Measurements from ENCODE around the gene DYNLL2.
"Not testable (repeated sequence)": the region's sequence is repeated elsewhere in the genome, so short reads cannot be mapped to it uniquely, and the experiment has no call there.

Gene DYNLL2

DNA sequence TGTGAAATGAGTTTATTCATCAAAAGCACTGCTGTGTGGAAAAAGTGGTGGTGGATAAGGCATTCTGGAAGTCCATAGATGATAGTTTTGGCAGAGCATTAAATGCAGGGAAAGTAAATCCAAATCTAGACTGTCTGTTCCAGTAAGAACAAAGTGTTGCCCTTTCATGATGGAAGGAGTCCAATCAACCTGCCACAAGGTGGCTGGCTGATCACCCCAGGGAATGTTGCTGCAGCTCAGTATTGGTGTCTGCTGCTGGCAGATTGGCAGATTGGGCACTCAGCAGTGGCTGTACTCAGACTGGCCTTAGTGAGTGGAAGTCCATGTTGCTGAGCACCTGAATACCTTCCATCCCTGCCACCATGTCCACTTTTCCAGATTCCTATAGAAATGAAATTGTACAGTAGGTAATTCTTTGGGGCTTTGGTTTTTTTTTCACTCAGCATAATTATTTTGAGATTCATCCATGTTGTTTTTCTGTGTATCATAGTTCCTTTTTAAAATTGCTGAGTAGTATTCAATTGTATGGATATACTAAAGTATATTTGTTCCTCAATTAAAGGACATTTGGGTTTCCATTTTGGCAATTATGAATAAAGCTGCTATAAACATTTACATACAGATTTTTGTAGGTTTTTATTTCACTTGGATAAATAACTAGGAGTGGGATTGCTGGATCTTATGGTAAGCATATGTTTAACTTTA, 14.3 kb downstream of the DYNLL2 start:
- no peak for DNase-seq (ENCODE audit: low read depth)
- no peak overlapping the region for H3K4me3 ChIP-seq (ENCODE audit: control insufficient read depth, low read depth, low read length)
- TF ChIP-seq, protein P1, sequence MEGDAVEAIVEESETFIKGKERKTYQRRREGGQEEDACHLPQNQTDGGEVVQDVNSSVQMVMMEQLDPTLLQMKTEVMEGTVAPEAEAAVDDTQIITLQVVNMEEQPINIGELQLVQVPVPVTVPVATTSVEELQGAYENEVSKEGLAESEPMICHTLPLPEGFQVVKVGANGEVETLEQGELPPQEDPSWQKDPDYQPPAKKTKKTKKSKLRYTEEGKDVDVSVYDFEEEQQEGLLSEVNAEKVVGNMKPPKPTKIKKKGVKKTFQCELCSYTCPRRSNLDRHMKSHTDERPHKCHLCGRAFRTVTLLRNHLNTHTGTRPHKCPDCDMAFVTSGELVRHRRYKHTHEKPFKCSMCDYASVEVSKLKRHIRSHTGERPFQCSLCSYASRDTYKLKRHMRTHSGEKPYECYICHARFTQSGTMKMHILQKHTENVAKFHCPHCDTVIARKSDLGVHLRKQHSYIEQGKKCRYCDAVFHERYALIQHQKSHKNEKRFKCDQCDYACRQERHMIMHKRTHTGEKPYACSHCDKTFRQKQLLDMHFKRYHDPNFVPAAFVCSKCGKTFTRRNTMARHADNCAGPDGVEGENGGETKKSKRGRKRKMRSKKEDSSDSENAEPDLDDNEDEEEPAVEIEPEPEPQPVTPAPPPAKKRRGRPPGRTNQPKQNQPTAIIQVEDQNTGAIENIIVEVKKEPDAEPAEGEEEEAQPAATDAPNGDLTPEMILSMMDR (conservative IDR thresholded peaks at IDR 0.05; ENCODE audit: control insufficient read depth, insufficient read depth, low read depth, low read length), result no peak

DNA sequence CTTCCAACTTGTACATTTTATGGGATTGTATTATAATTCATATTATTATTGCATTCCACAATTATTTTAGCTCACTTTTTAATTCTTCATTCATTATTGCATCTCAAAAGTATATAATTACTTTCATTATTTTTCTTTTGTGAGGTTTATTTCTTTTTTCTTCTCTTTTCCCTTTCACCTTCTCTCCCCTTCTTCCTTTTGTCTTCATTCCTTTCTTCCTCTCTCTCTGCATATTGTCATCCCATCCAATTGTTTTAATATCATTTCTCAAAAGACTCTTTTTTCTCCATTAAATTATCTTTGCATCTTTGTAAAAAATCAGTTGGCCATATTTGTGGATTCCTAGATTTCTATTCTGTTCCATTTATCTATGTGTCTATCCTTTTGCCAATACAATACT, 17.3 kb downstream of the DYNLL2 start:
- DNase-seq (ENCODE audit: low read depth), result no peak
- no peak overlapping the region for H3K4me3 ChIP-seq (ENCODE audit: control insufficient read depth, low read depth, low read length)
- TF ChIP-seq, protein P1 (conservative IDR thresholded peaks at IDR 0.05; ENCODE audit: control insufficient read depth, insufficient read depth, low read depth, low read length), result no peak

DNA sequence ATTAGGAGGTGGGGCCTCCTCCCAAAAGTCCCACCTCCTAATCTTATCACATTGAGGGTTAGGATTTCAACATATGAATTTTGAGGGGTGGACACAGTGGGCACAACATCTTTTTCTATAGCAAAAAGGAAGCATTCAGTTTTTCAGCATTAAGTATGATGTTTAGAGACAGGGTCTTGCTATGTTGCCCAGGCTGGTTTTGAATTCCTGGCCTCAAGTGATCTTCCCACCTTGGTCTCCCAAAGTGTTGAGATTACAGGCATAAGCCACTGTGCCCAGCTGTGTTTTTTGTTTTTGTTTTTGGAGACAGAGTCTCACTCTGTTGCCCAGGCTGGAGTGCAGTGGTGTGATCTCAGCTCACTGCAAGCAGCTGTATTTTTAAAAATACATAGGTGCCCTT, 18.7 kb downstream of the DYNLL2 start:
- not testable (repeated sequence) for DNase-seq (ENCODE audit: low read depth); H3K4me3 ChIP-seq (ENCODE audit: control insufficient read depth, low read depth, low read length)

DNA sequence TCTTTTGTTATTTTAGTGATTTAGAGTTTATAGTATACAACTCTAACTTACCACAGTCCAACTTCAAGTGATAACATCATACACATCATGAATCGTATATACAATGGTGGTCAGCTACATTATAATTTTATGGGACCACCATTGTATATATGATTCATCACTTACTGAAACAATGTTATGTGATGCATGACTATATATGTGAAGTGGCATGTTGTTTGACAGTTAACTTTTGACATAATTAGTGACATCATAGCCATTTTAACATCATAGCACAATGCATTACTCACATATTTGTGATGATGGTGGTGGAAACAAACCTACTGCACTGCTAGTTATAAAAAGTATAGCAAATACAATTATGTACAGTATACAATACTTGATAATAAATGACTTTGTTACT, 21.9 kb downstream of the DYNLL2 start:
- no peak for DNase-seq (ENCODE audit: low read depth)
- TF ChIP-seq, protein P1 (conservative IDR thresholded peaks at IDR 0.05; ENCODE audit: control insufficient read depth, insufficient read depth, low read depth, low read length), result no peak

DNA sequence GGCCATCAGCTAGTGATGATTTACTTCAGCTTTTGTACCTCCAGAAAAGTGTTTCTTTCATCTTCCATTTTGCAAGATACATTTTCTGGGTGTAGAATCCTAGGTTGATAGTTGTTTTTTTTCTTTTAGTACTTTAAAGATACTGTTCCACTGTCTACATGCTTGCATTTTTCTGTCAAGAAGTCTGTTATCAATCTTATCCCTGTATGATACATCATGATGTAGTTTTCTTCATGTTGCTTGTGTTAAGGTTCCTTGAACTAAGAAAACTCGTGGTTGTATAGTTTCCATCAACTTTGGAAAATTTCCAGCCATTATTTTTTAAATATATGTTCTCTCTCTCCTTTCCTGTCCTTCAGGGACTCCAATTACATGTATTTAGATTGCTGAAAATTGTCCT, 24.1 kb downstream of the DYNLL2 start:
- TF ChIP-seq, protein P1 (conservative IDR thresholded peaks at IDR 0.05; ENCODE audit: control insufficient read depth, insufficient read depth, low read depth, low read length), result no peak
- no peak for DNase-seq (ENCODE audit: low read depth)
- no peak overlapping the region for H3K4me3 ChIP-seq (ENCODE audit: control insufficient read depth, low read depth, low read length)

More for the DNA sequence above, 21.9 kb downstream of the DYNLL2 start:
- no peak overlapping the region for H3K4me3 ChIP-seq (ENCODE audit: control insufficient read depth, low read depth, low read length)

DNA sequence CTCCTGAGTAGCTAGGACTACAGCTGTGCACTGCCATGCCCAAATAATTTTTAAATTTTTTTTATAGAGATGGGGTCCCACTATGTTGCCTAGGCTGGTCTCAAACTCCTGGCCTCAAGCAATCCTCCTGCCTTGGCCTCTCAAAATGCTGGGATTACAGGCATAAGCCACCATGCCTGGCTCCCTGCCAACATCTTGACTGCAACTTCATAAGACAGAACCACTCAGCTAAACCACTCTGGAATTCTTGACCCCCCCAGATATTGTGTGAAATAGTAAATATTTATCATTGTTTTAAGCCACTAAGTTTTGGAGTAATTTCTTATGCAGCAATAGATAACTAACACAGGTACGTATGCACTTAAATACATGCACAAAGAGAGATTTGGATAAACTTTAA, 26.0 kb downstream of the DYNLL2 start:
- TF ChIP-seq, protein P1 (conservative IDR thresholded peaks at IDR 0.05; ENCODE audit: control insufficient read depth, insufficient read depth, low read depth, low read length), result no peak
- H3K4me3 ChIP-seq (ENCODE audit: control insufficient read depth, low read depth, low read length), result no peak overlapping the region

DNA sequence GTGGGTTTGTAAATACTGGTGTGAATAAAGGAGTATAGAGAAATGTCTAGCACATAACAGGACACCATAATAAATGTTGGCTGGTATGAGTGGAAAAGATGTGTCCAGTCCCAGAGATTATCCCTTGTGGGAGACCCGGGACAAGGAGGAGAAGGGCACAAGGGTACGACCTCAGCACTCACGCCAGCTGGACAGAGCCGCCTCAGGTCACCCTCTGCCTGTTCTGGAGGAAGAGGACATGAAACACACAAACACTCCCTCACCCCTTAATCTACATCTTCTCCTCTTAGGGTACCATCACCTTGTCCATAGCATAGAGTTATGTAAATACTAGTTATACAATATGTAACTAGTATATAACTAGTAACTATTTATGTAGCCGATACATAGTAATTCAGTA, 26.8 kb downstream of the DYNLL2 start:
- DNase-seq (ENCODE audit: low read depth), result no peak
- TF ChIP-seq, protein P1 (conservative IDR thresholded peaks at IDR 0.05; ENCODE audit: control insufficient read depth, insufficient read depth, low read depth, low read length), result no peak
- no peak overlapping the region for H3K4me3 ChIP-seq (ENCODE audit: control insufficient read depth, low read depth, low read length)

More for the DNA sequence above, 26.0 kb downstream of the DYNLL2 start:
- no peak for DNase-seq (ENCODE audit: low read depth)
